ENCODE data around the gene IFRD2. TPM values are rescaled to one million over a fixed set of nuclear protein-coding genes. Genes with fewer than 3 reads are reported as not detected.

IFRD2 gene
- total and polyA plus RNA-seq, 2 of the 13 experiments (the other 11 are each of a cell fraction or from before 2014, with no cell fraction given) = 32.8 to 96.1 TPM

GRCh38 chr3:50303013-50303815 lies 11.0 kb upstream of the IFRD2 start, which contains the start of gene HYAL1 (continued):
- TF ChIP-seq ZNF780A (CRISPR knock-in tag; IDR thresholded peaks at IDR 0.05) (no peak), ETS1 (CRISPR knock-in tag; IDR thresholded peaks at IDR 0.05) (no peak), SKI (IDR thresholded peaks at IDR 0.05; ENCODE audit: partially characterized antibody) (peak; percentile 13), TOE1 (CRISPR knock-in tag; IDR thresholded peaks at IDR 0.05) (peak; percentile 53; the same call in 1 of the 2 replicates), GATA4 (IDR thresholded peaks at IDR 0.05; ENCODE audit: borderline replicate concordance, low read depth) (peak; percentile 77; the same call in 1 of the 2 replicates), STAG1 (CRISPR knock-in tag; IDR thresholded peaks at IDR 0.05) (peak; percentile 63), DPF2 (CRISPR knock-in tag; IDR thresholded peaks at IDR 0.05; ENCODE audit: borderline replicate concordance, low read depth) (no peak), KLF6 (CRISPR knock-in tag; IDR thresholded peaks at IDR 0.05) (peak; percentile 49; the same call in 1 of the 2 replicates), ZNF672 (CRISPR knock-in tag; IDR thresholded peaks at IDR 0.05) (no peak), ZBTB38 (CRISPR knock-in tag; IDR thresholded peaks at IDR 0.05) (peak; percentile 19; the same call in 1 of the 2 replicates), POGK (CRISPR knock-in tag; conservative IDR thresholded peaks at IDR 0.05) (peak; percentile 50; the same call in 1 of the 2 replicates), KDM5B (CRISPR knock-in tag; IDR thresholded peaks at IDR 0.05; ENCODE audit: borderline replicate concordance) (peak; percentile 62; the same call in 1 of the 2 replicates), ZNF280D (CRISPR knock-in tag; IDR thresholded peaks at IDR 0.05) (peak; percentile 66; the same call in 1 of the 2 replicates), CHD4 (IDR thresholded peaks at IDR 0.05; ENCODE audit: borderline replicate concordance, low read length) (no peak), CREB1 (IDR thresholded peaks at IDR 0.05) (no peak), CREB1 (CRISPR knock-in tag; IDR thresholded peaks at IDR 0.05) (no peak), ZNF251 (CRISPR knock-in tag; IDR thresholded peaks at IDR 0.05) (no peak), RFX5 (IDR thresholded peaks at IDR 0.05; ENCODE audit: low read depth, low read length) (no peak), PHF20 (CRISPR knock-in tag; IDR thresholded peaks at IDR 0.05) (peak; percentile 58; the same call in 1 of the 2 replicates), PTBP1 (IDR thresholded peaks at IDR 0.05; ENCODE audit: low read depth, low read length, poor library complexity, severe bottlenecking) (peak; percentile 68)

Data from HepG2 (cell line).